Gastroesophageal sphincter (tissue), 4 donors: ENCODE results near the gene RBM19. TPM values are rescaled to one million over a fixed set of nuclear protein-coding genes. Genes with fewer than 3 reads are reported as not detected.

Source experiments
- ATAC-seq: fragments of 150-250 bp; one replicate; pipeline ENCODE4 v1.9.1; 2016; ENCODE audit warnings: mild to moderate bottlenecking, moderate library complexity
- H3K27ac ChIP-seq, 4 donors: fragments of 200-600 bp; sonication (generic) in 3 of 4; 1 replicate in 3 of 4; 2 replicates in 1 of 4; pipeline ENCODE4 v1.5.1; 2016 to 2019
- H3K27me3 ChIP-seq: fragments of 200-600 bp; sonication (generic); one replicate; pipeline ENCODE4 v1.5.1; 2019
- H3K36me3 ChIP-seq, 2 donors: fragments of 200-600 bp; sonication (generic); one replicate each; pipeline ENCODE4 v1.5.1; 2019; ENCODE audit warnings: control low read depth in 1 of 2
- H3K4me1 ChIP-seq, 3 donors: fragments of 200-600 bp; sonication (generic); 1 replicate in 2 of 3; 2 replicates in 1 of 3; pipeline ENCODE4 v1.5.1; 2016 to 2019; ENCODE audit warnings: control low read depth in 2 of 3
- H3K4me3 ChIP-seq, 2 donors: fragments of 200-600 bp; sonication (generic); one replicate each; pipeline ENCODE4 v1.5.1; 2019; ENCODE audit warnings: mild to moderate bottlenecking in 1 of 2, moderate library complexity in 1 of 2
- H3K9me3 ChIP-seq, 3 donors: fragments of 200-600 bp; sonication (generic); one replicate each; pipeline ENCODE4 v1.5.1; 2017 to 2019; ENCODE audit warnings: control low read depth in 2 of 3
- EP300 ChIP-seq: sonication (generic); formaldehyde crosslinking; IDR thresholded peaks from one replicate; pipeline ENCODE4 v1.6.1; 2017; ENCODE audit warnings: antibody characterized with exemption, mild to moderate bottlenecking
- POLR2A ChIP-seq, 2 donors: fragments of 450-650 bp; IDR thresholded peaks; one replicate each; pipeline ENCODE4 v1.6.1; 2017; ENCODE audit warnings: antibody characterized with exemption in 2 of 2, mild to moderate bottlenecking in 2 of 2, moderate library complexity in 1 of 2
- POLR2AphosphoS5 ChIP-seq: sonication (generic); formaldehyde crosslinking; IDR thresholded peaks from one replicate; pipeline ENCODE4 v1.6.1; 2017; ENCODE audit warnings: antibody characterized with exemption
- WGBS, 2 donors: methylation state at CpG; one replicate each; pipeline ENCODE4 v1.1.5; 2018; ENCODE audit warnings: low coverage in 1 of 2; 5-methylcytosine and 5-hydroxymethylcytosine counted together
- total RNA-seq, 4 donors: library from RNA; depleted of rRNA; stranded (reverse); fragments of >200 nt; gene quantifications; one replicate each; pipeline ENCODE4 v1.1.0, GENCODE V29; 2016
- TF ChIP-seq, protein P1 (sequence below), 4 experiments: fragments of 200-600 bp in 2 of 4; fragments of 450-650 bp in 2 of 4; sonication (generic) in 1 of 4; IDR thresholded peaks; one replicate each; pipeline ENCODE4 v1.5.1; 2017 to 2019; ENCODE audit warnings: antibody characterized with exemption in 4 of 4, mild to moderate bottlenecking in 2 of 4, moderate library complexity in 2 of 4

RBM19 gene
- total RNA-seq, 4 donors from 2014 or later = 24.5 to 45.3 (median 33.9) TPM

DNA sequence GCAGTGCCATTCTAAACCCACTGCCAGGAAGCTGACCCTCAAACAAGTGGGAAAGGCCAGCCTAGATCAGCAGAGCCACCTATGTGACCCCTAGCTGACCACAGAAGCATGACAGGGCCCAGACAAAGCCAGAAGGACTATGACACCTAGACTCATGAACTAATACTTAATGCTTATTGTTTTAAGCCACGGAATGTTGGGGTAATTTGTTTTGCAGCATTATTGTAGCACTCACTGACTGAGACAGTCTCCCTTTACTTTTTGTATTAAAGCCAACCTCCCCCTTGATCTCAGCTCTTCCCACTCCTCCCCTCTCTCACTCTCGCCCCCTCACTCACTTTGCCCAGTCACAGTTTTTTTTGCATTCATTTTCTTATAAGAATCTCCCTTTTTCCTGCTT lies 186.4 kb downstream of the RBM19 start:
- Histone ChIP-seq H3K27me3 (peaks cover 100% of the 10 kb centered on the region), H3K36me3 (no peaks in the 10 kb centered on the region), H3K4me3 (no peak overlapping the region), H3K4me1 (no peaks in the 10 kb centered on the region), H3K9me3 (no peaks in the 10 kb centered on the region), H3K27ac (no peak overlapping the region)
- 50 to 75% methylated on average over 2 of the region's 2 CpGs for WGBS, 2 donors
- TF ChIP-seq, protein P1, sequence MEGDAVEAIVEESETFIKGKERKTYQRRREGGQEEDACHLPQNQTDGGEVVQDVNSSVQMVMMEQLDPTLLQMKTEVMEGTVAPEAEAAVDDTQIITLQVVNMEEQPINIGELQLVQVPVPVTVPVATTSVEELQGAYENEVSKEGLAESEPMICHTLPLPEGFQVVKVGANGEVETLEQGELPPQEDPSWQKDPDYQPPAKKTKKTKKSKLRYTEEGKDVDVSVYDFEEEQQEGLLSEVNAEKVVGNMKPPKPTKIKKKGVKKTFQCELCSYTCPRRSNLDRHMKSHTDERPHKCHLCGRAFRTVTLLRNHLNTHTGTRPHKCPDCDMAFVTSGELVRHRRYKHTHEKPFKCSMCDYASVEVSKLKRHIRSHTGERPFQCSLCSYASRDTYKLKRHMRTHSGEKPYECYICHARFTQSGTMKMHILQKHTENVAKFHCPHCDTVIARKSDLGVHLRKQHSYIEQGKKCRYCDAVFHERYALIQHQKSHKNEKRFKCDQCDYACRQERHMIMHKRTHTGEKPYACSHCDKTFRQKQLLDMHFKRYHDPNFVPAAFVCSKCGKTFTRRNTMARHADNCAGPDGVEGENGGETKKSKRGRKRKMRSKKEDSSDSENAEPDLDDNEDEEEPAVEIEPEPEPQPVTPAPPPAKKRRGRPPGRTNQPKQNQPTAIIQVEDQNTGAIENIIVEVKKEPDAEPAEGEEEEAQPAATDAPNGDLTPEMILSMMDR (IDR thresholded peaks at IDR 0.05) = no peak
- TF ChIP-seq EP300 (no peak), POLR2AphosphoS5 (no peak), POLR2A (IDR thresholded peaks at IDR 0.05) (no peak)
- ATAC-seq = no peak

DNA sequence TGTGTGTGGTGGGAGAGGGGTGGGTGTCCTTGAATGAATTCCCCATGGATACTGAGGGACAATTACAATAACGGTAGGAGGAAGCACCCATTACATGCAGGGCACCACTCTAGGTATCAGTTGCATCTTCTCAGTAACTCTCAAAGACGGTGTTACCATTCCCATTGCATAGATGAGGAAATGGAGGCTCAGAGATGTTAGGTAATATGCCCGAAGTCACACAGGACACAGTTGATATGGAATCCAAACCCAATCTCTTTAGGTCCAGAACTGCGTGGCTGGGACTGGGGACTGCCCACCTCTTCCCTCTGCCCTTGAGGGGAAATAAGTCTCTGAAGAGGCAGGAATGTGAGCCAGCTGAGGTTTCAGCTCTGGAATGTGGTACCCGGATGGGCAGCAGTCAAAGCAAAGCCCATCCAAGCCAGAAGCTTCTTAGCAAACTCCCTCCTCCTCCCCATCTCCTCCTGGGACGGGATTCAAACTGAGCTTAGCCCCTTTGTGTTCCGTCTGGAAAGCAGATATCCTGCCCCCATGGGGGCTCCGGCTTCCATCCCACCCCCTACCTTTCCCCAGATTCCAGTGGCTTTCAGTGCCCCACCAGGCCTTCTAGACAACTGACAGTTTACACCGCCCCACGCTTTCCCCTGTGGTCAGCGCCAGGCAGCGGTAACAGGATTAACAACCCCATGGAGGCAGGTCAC lies 187.5 kb downstream of the RBM19 start:
- no peaks in the 10 kb centered on the region for H3K36me3 ChIP-seq
- ATAC-seq = no peak
- H3K9me3 ChIP-seq = no peaks in the 10 kb centered on the region
- H3K4me3 ChIP-seq = no peak overlapping the region
- H3K4me1 ChIP-seq = no peaks in the 10 kb centered on the region
- WGBS, 2 donors = 36 to 52% methylated on average over 3 to 6 of the region's 12 CpGs
- no peak overlapping the region for H3K27ac ChIP-seq
- no peak for TF ChIP-seq POLR2A (IDR thresholded peaks at IDR 0.05)
- TF ChIP-seq, protein P1 (IDR thresholded peaks at IDR 0.05) = no peak
- no peak for TF ChIP-seq EP300
- TF ChIP-seq POLR2AphosphoS5 = no peak
- peaks cover 98% of the 10 kb centered on the region for H3K27me3 ChIP-seq

DNA sequence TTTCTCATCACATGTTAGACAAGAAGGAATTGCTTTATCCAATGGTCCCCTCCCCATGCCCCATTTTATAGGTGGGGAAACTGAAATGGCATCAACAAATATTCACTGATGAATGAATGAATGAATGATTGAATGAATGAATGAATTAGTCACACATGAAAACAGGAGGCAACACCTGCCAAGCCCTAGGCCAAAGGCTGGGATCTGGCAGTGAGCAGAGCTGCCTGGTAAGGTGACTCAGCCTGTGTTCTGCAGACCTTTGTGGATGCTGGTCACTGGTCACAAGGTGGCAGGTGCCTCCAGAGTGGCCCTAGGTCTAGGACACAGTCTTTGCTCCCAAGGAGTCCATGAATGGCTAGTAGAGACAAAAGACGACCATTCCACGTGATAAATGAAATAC lies 188.4 kb downstream of the RBM19 start:
- 86% methylated on average over 2 of the region's 2 CpGs; no CpG with 5 or more reads in 1 of the 2 donors for WGBS, 2 donors
- Histone ChIP-seq H3K27me3 (peaks cover 98% of the 10 kb centered on the region), H3K9me3 (no peaks in the 10 kb centered on the region), H3K36me3 (no peaks in the 10 kb centered on the region), H3K27ac (no peak overlapping the region), H3K4me1 (no peaks in the 10 kb centered on the region), H3K4me3 (no peak overlapping the region)
- ATAC-seq = no peak
- TF ChIP-seq, protein P1 (IDR thresholded peaks at IDR 0.05) = no peak
- TF ChIP-seq EP300 (no peak), POLR2A (IDR thresholded peaks at IDR 0.05) (no peak), POLR2AphosphoS5 (no peak)

DNA sequence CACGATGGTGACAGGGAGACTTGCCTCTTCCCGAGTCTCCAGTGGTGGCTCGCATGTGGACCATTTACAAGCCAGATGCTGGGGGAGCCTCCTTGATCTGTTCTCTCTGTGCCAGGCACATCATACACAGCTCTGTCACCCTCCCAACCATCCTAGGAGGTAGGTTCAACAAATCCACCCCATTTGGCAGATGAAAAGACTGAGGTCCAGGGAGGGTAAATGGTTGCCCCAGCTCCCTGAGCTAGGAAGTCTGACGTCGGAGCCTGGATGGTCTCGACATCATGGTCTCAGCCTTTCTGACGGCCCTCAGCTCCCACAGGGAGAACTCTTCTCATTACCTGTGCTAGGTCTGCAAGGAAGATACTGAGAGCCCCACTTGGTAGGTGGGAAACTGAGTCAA lies 189.6 kb downstream of the RBM19 start:
- TF ChIP-seq POLR2A (IDR thresholded peaks at IDR 0.05) (no peak), POLR2AphosphoS5 (no peak), EP300 (no peak)
- TF ChIP-seq, protein P1 (IDR thresholded peaks at IDR 0.05) = no peak
- 92% methylated on average over 2 of the region's 7 CpGs; no CpG with 5 or more reads in 1 of the 2 donors for WGBS, 2 donors

DNA sequence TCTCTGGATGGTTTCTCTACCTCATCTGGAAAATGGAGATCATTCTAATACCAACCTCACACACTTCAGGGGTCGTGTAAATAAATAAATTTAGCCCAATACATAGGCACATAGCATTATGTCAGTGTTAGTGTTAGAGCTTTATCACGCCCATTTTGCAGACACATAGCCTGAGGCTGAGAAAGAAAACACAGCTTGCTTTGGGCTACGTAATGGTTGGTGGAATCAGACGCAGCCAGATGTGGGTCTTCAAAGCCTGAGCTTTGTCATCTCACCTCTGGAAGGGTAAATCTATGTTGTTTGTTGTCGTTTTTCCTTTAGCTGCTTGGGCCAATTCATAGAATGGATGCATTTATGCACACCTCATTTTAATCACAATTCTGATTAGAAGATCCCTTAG lies 191.6 kb downstream of the RBM19 start:
- WGBS, 2 donors = 43 to 58% methylated on average over 2 to 4 of the region's 5 CpGs
- peaks cover 88% of the 10 kb centered on the region for H3K27me3 ChIP-seq
- H3K4me3 ChIP-seq = no peak overlapping the region
- H3K36me3 ChIP-seq = no peaks in the 10 kb centered on the region
- TF ChIP-seq, protein P1 (IDR thresholded peaks at IDR 0.05) = no peak
- no peak for ATAC-seq
- no peaks in the 10 kb centered on the region for H3K4me1 ChIP-seq
- no peaks in the 10 kb centered on the region for H3K9me3 ChIP-seq
- H3K27ac ChIP-seq = no peak overlapping the region

More for the DNA sequence above, 189.6 kb downstream of the RBM19 start:
- H3K4me1 ChIP-seq = no peaks in the 10 kb centered on the region
- H3K9me3 ChIP-seq = no peaks in the 10 kb centered on the region
- no peak overlapping the region for H3K4me3 ChIP-seq
- no peaks in the 10 kb centered on the region for H3K36me3 ChIP-seq
- peaks cover 93% of the 10 kb centered on the region for H3K27me3 ChIP-seq
- no peak for ATAC-seq
- H3K27ac ChIP-seq = no peak overlapping the region
